GM21717 (cell line): ENCODE data around the gene KCNJ8.
"Not testable (repeated sequence)": the region's sequence is repeated elsewhere in the genome, so short reads cannot be mapped to it uniquely, and the experiment has no call there.

ENCODE experiments used
- ATAC-seq: cut with Tn5 transposase; IDR thresholded peaks from one replicate; pipeline ENCODE4 v1.9.1; 2021; ENCODE audit warnings: mild to moderate bottlenecking, moderate library complexity; ENCODE audit not compliant: unreplicated experiment

The KCNJ8 gene

DNA sequence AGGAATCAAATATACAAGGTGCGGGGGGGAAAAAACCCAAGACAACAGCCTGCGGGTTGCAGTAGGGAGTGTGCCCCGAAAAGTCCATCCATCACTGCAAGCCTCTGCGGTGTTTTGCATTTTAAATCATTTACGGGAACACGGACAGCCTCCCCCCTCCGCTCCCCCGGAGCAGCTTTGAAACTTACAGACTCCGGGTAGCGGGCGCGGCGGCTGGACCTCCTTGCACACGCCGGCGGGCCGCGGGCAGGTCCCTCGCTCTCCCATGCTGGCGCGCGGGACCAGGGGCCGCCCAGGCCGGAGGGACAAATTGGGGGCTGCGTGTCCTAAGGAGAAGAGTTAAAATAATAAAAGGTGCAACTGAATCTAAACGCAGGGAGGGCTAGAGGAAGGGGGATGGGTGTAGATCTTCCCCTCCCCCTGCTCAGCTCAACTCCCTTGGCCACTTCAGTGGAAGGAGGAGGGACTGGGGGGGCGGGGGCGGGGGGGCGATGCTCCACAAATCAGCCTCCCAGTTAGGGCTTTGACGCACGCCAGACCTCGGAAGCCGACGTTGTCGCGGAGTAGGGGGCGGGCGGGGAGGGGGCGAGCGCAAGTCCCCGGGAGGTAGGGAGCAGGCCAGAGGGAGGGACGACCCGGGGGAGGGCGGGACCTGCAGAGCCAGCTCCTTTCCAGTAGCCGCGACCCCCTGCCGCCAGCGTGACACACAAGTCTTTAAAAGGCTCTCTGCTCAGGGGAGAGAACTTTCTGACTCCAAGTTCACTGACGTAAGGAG, at the start of gene KCNJ8:
Gene KCNJ8 (minus strand): TSS at position 349 of the 775 bp plus-strand sequence. CDS start 1,090 bp downstream, outside the sequence.
- no peak for ATAC-seq

DNA sequence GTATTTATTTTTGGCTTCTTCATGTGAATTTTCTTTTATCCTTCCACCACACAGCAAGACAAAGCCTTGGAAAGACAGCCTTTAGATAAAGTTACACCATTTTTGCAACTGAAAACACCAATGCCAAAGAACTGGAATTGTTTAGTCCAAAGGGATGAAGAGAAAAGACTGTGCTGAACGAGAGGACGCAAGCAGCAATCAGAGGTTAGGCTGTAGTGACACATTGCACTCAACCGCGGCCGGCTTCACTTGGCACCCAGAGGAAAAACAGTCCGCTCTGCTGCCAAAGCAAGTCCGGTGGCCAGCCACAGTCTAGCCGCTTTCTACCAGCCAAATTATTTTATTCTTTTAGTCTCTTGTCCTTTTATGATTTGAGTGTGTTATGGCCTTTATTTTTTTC, 49.1 kb upstream of the KCNJ8 start:
- no peak for ATAC-seq

DNA sequence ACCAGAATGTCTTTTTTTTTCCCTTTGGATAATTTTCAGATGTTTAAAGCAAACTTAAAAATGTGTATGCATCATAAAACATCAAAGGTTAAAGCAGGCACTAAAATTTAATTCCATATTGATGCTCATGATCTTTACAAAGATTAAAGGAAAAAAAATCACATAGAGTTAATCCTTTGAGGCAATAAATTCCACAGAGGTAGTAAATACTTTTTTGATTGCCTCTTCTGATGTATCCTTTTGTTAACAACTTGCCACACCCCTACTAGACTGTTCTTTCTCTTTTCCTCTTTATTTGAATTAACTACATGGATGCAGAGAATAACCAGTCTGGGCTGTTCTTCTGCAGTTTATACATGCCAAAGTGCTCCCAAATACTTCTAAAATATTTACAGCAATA, 45.2 kb upstream of the KCNJ8 start:
- no peak for ATAC-seq

DNA sequence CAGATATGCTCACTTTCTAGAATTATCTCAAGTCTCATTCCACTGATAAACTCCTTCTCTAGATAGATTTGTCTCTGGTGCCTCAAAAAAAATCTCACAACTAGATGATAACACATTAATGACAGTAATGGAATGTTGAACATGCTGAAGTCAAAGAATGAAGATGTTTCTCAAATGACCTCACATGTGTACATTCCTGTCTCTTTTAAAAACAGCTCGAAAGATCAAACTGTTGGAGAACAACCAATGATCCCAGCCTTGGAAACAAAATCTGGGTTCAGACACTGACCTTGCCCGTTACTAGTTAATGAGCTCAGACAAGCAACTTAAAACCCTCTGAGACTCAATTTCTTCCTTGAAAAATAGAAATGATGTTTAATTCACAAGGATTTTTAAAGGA, 44.7 kb upstream of the KCNJ8 start:
- no peak for ATAC-seq

DNA sequence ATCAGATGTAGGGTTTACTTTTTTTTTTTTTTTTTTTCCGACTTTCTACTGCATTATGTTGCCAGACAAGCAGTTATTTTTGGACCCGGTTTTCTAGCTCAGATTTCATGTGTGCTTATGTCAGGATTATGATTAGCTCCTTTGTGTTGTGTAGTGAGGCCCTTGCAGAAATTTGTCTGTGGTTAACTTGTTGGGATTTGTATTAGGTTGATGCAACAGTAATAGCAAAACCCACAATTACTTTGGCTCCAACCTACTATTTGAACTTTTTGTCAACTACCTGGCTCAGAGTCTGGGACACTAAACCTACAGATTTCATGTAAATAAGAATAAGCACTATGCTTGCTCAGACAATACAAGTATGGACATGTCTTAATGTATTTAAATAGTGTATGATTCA, 44.1 kb upstream of the KCNJ8 start:
- no peak for ATAC-seq

DNA sequence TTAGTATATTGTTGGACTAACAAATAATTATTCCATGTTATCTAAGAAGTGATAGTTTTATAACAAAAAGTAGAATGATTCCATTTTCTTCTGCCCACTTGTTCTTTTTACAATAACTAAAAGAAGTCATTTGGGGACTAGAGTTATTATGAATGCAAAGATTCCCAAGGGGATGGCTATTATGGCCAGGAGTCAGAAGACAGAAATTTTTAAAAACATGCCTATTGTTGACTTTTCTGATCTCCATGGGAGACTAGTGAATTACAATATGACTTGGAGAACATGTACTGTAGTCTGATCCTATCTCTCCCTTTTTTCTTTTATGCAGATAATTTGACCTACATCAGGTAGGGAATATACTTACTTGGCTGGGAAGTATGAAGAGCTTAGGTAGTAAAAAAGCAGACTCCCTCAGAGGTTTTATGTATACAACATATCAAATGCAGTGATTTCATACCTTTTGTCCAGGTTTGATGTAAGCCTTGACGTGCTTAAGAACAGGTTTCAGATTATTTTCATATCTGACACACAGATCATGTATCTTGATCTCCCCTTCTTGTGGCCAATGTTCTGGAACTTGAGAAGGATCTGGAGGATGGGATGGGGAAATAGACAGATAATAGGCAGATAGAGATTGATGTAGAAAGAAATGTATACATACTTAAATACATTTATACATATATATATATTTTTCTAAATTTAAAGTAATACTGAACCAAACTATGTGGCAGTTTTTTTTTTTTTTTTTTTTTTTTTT, 41.0 kb upstream of the KCNJ8 start:
- ATAC-seq, result no peak

DNA sequence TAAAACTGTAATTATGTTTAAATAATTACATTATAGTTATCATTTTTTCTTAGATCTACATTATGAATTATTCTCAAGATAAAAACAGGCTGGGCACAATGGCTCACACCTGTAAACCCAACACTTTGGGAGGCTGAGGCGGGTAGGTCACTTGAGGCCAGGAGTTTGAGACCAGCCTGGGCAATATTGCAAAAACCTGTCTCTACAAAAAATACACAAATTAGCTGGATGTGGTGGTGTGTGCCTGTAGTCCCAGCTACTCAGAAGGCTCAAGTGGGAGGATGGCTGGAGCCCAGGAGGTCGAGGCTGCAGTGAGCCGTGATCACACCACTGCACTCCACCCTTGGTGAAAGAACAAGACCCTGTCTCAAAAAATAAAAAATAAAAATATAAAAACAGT, 40.3 kb upstream of the KCNJ8 start:
- no peak for ATAC-seq

DNA sequence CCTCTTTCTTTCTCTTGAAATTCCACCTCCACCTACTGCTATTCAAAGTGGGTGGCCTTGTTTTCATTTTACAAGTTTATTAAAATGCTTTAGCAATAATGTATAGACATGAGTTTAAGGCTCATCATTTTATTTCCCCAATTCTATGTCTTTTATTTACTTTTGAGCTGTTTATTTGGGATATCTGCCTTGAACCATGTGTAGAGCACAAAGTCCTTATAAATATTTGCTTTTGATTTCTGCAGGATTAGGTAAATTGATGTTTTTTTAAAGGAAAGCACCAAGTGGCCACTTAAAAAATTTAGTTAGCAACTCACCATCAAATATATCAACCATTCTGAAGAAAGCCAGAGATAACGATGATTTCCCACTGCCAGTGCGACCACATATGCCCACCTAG, 39.8 kb upstream of the KCNJ8 start:
- ATAC-seq, result no peak

DNA sequence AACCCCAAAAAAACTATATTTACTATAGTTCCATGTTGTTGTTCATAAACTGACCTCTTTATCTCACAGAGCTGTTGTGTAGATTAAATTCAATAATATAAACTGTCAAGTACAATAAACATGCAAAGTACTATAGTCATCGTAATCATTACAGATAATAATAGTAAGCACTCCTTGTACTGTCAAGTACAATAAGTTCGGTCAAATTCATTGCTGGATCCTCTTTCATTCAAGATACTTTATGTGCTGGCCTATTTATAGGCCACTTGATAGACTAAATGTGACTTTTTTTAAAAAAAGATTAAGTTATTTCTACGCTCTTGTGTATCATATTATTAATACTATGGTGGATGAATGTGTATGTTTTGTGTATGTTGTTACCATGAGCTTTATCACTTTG, 39.2 kb upstream of the KCNJ8 start:
- no peak for ATAC-seq

DNA sequence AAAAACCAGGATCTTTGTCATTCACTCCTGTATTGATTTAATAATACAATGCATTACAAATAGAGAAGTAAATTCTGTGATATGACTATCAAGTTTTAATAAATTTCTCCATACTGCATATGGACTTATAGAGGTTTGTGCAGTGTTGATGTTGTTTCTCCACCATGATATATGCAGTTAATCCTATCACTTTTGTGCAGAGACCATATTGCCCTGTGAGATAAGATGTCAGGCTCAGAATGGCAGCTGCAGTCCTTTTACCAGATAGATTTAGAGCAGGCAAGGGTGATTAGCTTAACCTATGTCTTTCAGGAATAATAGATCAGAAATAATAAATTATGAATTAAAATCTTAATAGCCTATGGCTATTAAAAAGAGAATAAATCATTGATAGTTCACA, 38.6 kb upstream of the KCNJ8 start:
- ATAC-seq, result no peak

DNA sequence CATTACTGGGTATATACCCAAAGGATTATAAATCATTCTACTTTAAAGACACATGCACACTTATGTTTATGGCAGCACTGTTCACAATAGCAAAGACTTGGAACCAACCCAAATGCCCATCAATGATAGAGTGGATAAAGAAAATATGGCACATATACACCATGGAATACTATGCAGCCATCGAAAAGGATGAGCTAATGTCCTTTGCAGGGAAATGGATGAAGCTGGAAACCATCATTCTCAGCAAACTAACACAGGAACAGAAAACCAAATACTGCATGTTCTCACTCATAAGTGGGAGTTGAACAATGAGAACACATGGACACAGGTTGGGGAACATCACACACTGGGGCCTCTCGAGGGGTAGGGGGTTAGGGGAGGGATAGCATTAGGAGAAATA, 37.8 kb upstream of the KCNJ8 start:
- not testable (repeated sequence) for ATAC-seq

DNA sequence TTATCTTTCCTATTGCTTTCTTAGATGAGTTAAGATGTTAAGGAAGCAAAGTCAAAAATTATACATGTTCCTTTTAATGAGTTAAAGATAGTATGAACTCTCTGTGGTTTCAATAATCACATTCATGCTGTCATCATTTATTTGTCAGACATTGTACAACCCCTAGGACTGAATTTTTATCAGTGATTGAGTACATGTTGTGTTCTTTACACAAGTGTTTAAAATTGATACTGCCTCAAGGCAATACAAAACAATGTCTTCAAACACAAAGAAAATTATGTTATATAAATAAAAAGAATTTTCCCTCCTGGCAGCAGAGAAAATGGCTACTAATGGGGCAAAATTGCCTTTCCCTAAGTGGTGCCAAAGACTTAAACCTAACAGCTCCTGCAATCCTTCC, 34.6 kb upstream of the KCNJ8 start:
- no peak for ATAC-seq

DNA sequence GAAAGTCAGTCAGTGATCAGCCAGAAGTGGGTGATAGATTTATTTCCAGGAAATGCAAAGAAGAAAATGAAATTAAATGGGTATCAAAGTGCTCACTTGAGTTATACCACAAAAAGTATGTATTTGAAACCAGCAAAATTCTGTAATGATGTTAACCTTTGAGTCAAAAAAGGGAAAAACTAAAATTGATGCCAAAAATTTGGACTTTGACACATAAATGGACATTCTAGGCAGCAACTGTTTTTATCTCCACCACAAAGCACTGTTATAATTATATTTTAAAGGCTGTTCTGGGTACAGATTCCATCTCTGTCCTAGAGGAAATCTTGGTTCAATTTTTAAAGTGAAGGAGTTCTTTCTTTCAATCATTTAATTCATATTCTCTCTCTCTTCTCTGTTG, 31.7 kb upstream of the KCNJ8 start:
- ATAC-seq, result no peak

DNA sequence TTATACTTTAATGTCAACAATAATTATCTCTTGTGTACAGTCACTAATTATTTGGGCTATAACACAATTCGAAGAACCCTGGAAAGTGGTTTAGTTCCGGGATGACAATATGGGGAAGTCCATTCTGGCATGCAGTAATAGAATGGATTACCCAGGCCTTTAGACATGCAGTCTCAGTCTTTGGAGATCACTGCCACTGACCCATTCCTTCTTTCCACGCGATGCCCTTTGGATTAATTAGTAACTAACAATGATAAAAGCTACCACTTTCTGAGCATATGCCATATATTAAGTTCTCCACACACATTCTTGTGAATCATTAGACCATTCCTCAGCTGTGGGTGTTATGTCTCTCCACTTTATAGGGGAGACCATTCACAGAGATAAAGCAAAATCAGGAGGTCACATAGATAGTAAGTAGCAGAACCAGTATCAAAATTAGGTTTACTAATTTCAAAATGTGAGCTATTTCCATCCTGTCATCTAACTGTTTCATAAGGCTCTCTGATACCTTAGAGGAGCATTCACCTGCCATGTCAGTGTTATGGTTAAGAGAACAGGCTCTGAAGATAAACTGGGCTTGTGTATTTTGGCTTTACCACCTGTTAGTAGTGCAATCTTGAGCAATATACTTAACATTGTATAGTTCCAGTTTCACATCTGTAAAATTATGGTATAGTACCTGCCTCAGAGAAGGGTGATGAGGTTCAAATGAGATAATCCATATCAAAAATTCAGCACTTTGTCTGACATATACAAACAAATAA, 27.2 kb upstream of the KCNJ8 start:
- ATAC-seq, result no peak

DNA sequence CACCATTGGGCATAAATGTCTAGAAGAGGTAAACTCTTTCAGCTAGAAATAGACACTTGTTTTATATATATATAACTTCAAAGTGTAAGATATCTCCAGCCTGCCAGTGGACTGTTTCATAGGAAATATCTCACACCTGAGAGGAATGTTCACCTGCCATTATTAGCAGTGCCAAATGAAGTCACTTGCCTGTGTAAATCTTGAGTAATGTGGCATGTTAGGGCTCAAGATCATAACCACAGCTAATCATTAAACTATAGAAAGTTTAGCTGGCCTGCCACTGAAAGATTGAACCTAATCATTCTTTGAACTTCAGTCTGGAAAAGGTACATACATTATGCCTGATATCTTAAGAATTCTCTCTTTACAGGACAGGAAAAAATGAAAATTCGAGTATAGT, 25.5 kb upstream of the KCNJ8 start:
- ATAC-seq, result no peak

DNA sequence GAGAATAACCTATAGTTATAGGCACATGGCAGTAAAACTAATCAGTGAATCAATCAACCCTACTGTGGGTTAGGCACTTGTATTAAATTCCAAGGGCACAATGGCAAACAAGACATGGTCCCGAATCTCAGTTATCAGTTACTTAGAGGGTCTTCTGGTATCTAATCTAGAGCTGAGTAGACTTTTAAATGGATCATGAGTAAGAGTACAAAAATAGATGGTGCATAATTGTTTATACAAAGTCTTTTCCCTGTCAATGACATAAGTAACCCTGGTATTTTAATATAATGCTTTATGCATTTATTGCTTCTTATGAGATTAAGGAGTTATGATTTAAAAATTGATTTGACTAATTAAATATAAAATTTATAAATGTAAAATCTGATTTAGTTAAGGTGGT, 23.0 kb upstream of the KCNJ8 start:
- ATAC-seq, result no peak

DNA sequence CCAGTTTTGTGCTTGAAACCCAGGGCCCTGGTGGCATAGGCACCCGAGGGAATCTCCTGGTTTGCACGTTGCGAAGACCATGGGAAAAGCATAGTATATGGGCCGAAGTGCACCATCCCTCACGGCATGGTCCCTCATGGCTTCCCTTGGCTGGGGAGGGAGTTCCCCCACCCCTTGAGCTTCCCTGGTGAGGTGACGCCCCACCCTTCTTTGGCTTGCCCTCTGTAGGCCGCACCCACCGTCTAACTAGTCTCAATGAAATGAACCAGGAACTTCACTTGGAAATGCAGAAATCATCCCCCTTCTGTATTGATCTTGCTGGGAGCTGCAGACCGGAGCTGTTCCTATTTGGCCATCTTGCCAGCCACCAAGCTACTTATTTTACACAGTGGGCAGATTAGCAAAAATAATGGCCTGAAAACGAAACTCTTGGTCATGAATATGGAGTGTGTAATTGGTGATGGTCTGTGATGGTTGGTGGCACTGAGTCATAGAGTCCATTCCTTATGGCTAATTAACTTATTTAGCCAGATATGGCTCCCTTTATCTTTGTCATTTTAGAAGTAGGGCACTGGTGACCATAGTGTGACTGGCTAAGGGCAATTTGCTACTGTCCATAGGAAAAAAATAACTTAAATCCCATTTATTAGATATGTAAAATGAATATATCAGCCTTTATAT, 21.3 kb upstream of the KCNJ8 start:
- ATAC-seq, result no peak

DNA sequence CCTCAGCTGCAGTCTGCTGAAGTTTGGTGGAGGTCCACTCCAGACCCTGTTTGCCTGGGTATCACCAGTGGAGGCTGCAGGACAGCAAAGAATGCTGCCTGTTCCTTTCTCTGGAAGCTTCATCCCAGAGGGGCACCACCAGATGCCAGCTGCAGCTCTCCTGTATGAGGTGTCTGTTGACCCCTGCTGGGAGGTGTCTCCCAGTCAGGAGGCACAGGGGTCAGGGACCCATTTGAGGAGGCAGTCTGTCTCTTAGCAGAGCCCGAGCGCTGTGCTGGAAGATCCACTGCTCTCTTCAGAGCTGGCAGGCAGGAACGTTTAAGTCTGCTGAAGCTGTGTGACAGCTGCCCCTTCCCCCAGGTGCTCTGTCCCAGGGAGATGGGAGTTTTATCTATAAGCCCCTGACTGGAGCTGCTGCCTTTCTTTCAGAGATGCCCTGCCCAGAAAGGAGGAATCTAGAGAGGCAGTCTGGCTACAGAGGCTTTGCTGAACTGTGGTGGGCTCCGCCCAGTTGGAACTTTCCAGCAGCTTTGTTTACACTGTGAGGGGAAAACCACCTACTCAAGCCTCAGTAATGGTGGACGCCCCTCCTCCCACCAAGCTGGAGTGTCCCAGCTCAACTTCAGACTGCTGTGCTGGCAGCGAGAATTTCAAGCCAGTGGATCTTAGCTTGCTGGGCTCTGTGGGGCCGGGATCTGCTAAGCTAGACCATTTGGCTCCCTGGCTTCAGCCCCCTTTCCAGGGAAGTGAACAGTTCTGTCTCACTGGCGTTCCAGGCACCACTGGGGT, 20.5 kb upstream of the KCNJ8 start:
- ATAC-seq, result not testable (repeated sequence)

DNA sequence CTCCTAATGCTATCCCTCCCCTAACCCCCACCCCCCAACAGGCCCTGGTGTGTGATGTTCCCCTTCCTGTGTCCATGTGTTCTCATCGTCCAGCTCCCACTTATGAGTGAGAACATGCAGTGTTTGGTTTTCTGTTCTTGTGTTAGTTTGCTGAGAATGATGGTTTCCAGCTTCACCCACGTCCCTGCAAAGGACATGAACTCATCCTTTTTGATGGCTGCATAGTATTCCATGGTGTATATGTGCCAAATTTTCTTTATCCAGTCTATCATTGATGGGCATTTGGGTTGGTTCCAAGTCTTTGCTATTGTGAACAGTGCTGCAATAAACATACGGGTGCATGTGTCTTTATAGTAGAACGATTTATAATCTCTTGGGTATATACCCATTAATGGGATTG, 15.2 kb upstream of the KCNJ8 start:
- not testable (repeated sequence) for ATAC-seq
